Measurements from ENCODE around the gene HOXC9. TPM values are rescaled to one million over a fixed set of nuclear protein-coding genes. Genes with fewer than 3 reads are reported as not detected.

HOXC9 gene
- total and polyA plus RNA-seq, 9 of the 15 experiments (the other 6 are each of a cell fraction or from before 2014, with no cell fraction given) = 1.1 to 10.5 (median 9.3) TPM

- TF ChIP-seq SRSF9 (IDR thresholded peaks at IDR 0.05; ENCODE audit: borderline replicate concordance, low read depth, low read length) (no peak), ESRRA (IDR thresholded peaks at IDR 0.05; ENCODE audit: borderline replicate concordance, low read depth) (no peak; the same call in 1 of the 2 replicates), NFATC3 (IDR thresholded peaks at IDR 0.05) (no peak), JUNB (CRISPR knock-in tag; conservative IDR thresholded peaks at IDR 0.05) (no peak), MTF1 (CRISPR knock-in tag; IDR thresholded peaks at IDR 0.05; ENCODE audit: borderline replicate concordance) (no peak), GTF2F1 (IDR thresholded peaks at IDR 0.05; ENCODE audit: low read depth, low read length) (no peak), SREBF2 (CRISPR knock-in tag; IDR thresholded peaks at IDR 0.05) (no peak), CHCHD3 (CRISPR knock-in tag; IDR thresholded peaks at IDR 0.05) (no peak), STAT5B (CRISPR knock-in tag; IDR thresholded peaks at IDR 0.05) (no peak), GABPA (tag; conservative IDR thresholded peaks at IDR 0.05; ENCODE audit: low read depth) (peak; percentile 84), HCFC1 (IDR thresholded peaks at IDR 0.05; ENCODE audit: low read depth, low read length) (no peak), ZNF23 (CRISPR knock-in tag; IDR thresholded peaks at IDR 0.05) (no peak), GTF2E2 (tag; IDR thresholded peaks at IDR 0.05) (no peak), ZFP30 (CRISPR knock-in tag; IDR thresholded peaks at IDR 0.05; ENCODE audit: borderline replicate concordance) (no peak), KHSRP (IDR thresholded peaks at IDR 0.05) (no peak), ZFPM2 (CRISPR knock-in tag; IDR thresholded peaks at IDR 0.05) (no peak), ZBTB7A (IDR thresholded peaks at IDR 0.05; ENCODE audit: borderline replicate concordance, control insufficient read depth, low read depth, low read length) (peak; percentile 86; the same call in 1 of the 2 replicates), ILK (tag; IDR thresholded peaks at IDR 0.05; ENCODE audit: borderline replicate concordance, low read depth) (no peak), NR0B1 (IDR thresholded peaks at IDR 0.05; ENCODE audit: partially characterized antibody) (no peak), ZNF584 (CRISPR knock-in tag; IDR thresholded peaks at IDR 0.05; ENCODE audit: low read depth) (peak; percentile 8; the same call in 1 of the 2 replicates), ZFX (CRISPR knock-in tag; IDR thresholded peaks at IDR 0.05) (peak; percentile 96), MYNN (IDR thresholded peaks at IDR 0.05) (no peak), MYNN (CRISPR knock-in tag; IDR thresholded peaks at IDR 0.05) (no peak), ESRRB (CRISPR knock-in tag; IDR thresholded peaks at IDR 0.05; ENCODE audit: borderline replicate concordance) (no peak)
- TF ChIP-seq, protein P1, sequence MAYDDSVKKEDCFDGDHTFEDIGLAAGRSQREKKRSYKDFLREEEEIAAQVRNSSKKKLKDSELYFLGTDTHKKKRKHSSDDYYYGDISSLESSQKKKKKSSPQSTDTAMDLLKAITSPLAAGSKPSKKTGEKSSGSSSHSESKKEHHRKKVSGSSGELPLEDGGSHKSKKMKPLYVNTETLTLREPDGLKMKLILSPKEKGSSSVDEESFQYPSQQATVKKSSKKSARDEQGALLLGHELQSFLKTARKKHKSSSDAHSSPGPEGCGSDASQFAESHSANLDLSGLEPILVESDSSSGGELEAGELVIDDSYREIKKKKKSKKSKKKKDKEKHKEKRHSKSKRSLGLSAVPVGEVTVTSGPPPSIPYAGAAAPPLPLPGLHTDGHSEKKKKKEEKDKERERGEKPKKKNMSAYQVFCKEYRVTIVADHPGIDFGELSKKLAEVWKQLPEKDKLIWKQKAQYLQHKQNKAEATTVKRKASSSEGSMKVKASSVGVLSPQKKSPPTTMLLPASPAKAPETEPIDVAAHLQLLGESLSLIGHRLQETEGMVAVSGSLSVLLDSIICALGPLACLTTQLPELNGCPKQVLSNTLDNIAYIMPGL (CRISPR knock-in tag; IDR thresholded peaks at IDR 0.05) = no peak
These were observed 4.4 kb upstream of the HOXC9 start (continued) for GRCh38 chr12:53995378-53996239.
